Panc1 (cell line): ENCODE results near the gene KIR3DL3. TPM values are rescaled to one million over a fixed set of nuclear protein-coding genes. Genes with fewer than 3 reads are reported as not detected.

ENCODE experiments used
- ATAC-seq: fragments of 200-7000 bp; cut with Tn5 transposase; 2 replicates; pipeline ENCODE4 v1.9.1; 2020; ENCODE audit warnings: mild to moderate bottlenecking, moderate library complexity
- BruUV-seq: library from RNA; stranded (reverse); fragments of 400-500 nt; replicated peaks from 2 replicates; lab custom pipeline; 2021; lab: Mats Ljungman, UMichigan
- CTCF ChIA-PET: fragments of 300-600 bp; sonication (Branson Sonifier 250); formaldehyde crosslinking; loops from one replicate; lab custom pipeline; 2022; ENCODE audit warnings: antibody characterized with exemption; lab: Charles Lee
- POLR2A ChIA-PET: fragments of 300-600 bp; sonication (Branson Sonifier 250); formaldehyde crosslinking; loops from one replicate; lab custom pipeline; 2022; ENCODE audit warnings: antibody characterized with exemption; lab: Charles Lee
- DNase-seq: peaks from one replicate; pipeline ENCODE4 v3.0.0-alpha.2; 2010; ENCODE audit warnings: low read depth, low spot score
- H3K27ac ChIP-seq: 2 replicates; pipeline ENCODE4 v1.5.1; 2011; ENCODE audit warnings: mild to moderate bottlenecking, low read length, inconsistent platforms
- H3K27me3 ChIP-seq: fragments of 200-500 bp; sonication (Bioruptor generic); 2 replicates; pipeline ENCODE4 v1.6.0; 2014; ENCODE audit warnings: low read length, inconsistent platforms; ENCODE audit not compliant: control insufficient read depth, insufficient read depth
- H3K36me3 ChIP-seq: fragments of 200-500 bp; sonication (Bioruptor generic); 2 replicates; pipeline ENCODE4 v1.5.1; 2014; ENCODE audit warnings: inconsistent platforms, mild to moderate bottlenecking, low read length, moderate library complexity; ENCODE audit not compliant: control insufficient read depth, insufficient read depth
- H3K4me1 ChIP-seq: 2 replicates; pipeline ENCODE4 v1.5.1; 2011; ENCODE audit warnings: inconsistent platforms, mild to moderate bottlenecking, low read length, moderate library complexity; ENCODE audit not compliant: control insufficient read depth, insufficient read depth
- H3K4me3 ChIP-seq, 2 experiments: 2 replicates each; pipeline ENCODE4 v1.5.1; 2011 to 2012; ENCODE audit warnings: low read depth in 2 of 2, low read length in 2 of 2, mild to moderate bottlenecking in 2 of 2, inconsistent platforms in 1 of 2, moderate library complexity in 1 of 2
- H3K9me3 ChIP-seq: fragments of 200-500 bp; sonication (Bioruptor generic); 2 replicates; pipeline ENCODE4 v1.5.1; 2014; ENCODE audit warnings: low read depth, mild to moderate bottlenecking, inconsistent platforms, low read length, moderate library complexity; ENCODE audit not compliant: control insufficient read depth, insufficient read depth
- POLR2AphosphoS5 ChIP-seq: IDR thresholded peaks from 2 replicates; pipeline ENCODE4 v1.6.1; 2012; ENCODE audit warnings: mild to moderate bottlenecking, low read depth, low read length, moderate library complexity
- SIN3A ChIP-seq: IDR thresholded peaks from 2 replicates; pipeline ENCODE4 v1.6.1; 2012; ENCODE audit warnings: low read depth, mild to moderate bottlenecking, low read length, moderate library complexity, borderline replicate concordance; ENCODE audit not compliant: insufficient read depth
- TCF7L2 ChIP-seq: IDR thresholded peaks from 2 replicates; pipeline ENCODE4 v1.6.1; 2011; ENCODE audit warnings: mild to moderate bottlenecking, low read depth, low read length, inconsistent platforms
- in situ Hi-C: cut with HindIII; loops from 2 replicates; pipeline ENCODE4 v1.10.0; 2016; ENCODE audit warnings: low sequenced_read_pairs, low pct_unique_long_range_greater_than_20kb
- intact Hi-C: fragments of 100-400 bp; cut with micrococcal nuclease; formaldehyde crosslinking; loops from one replicate; pipeline ENCODE4 v1.10.0; 2022; ENCODE audit not compliant: unreplicated experiment
- total RNA-seq: library from RNA; stranded (reverse); gene quantifications from one replicate; pipeline ENCODE4 v1.2.1, GENCODE V29; 2021; ENCODE audit not compliant: unreplicated experiment
- TF ChIP-seq, protein P1 (sequence below): fragments of 450-650 bp; IDR thresholded peaks from 2 replicates; pipeline ENCODE4 v1.5.1; 2017; ENCODE audit warnings: mild to moderate bottlenecking
- TF ChIP-seq, protein P2 (sequence below), 2 experiments: IDR thresholded peaks; 2 replicates each; pipeline ENCODE4 v1.6.1; 2011 to 2012; ENCODE audit warnings: low read depth in 2 of 2, control low read depth in 1 of 2, low read length in 1 of 2, mild to moderate bottlenecking in 1 of 2, moderate library complexity in 1 of 2; ENCODE audit not compliant: insufficient read depth in 1 of 2

Gene KIR3DL3
- total RNA-seq, 1 experiment from 2014 or later, result not detected

DNA sequence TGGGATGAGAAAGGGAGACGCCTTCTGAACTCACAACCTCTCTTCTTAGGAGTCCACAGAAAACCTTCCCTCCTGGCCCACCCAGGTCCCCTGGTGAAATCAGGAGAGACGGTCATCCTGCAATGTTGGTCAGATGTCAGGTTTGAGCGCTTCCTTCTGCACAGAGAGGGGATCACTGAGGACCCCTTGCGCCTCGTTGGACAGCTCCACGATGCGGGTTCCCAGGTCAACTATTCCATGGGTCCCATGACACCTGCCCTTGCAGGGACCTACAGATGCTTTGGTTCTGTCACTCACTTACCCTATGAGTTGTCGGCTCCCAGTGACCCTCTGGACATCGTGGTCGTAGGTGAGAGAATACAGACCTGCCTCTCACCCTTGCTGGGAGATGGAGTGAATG lies 3.3 kb downstream of the KIR3DL3 start:
- no peak overlapping the region for H3K4me3 ChIP-seq
- peaks cover 6% of the 10 kb centered on the region; the same call in 1 of the 2 replicates for H3K9me3 ChIP-seq
- no peak for DNase-seq
- H3K27ac ChIP-seq, result no peak overlapping the region
- peaks cover 18% of the 10 kb centered on the region for H3K27me3 ChIP-seq
- CTCF ChIA-PET, result interaction anchor here (0.6 kb wide), 1 partner anchor 45 kb away, joined by 3 read pairs; no protein-coding TSS in a partner anchor
- intact Hi-C loops, result no loop called here
- H3K36me3 ChIP-seq, result no peaks in the 10 kb centered on the region
- no peaks in the 10 kb centered on the region for H3K4me1 ChIP-seq
- POLR2A ChIA-PET, result no interaction called here
- no TSS peak for BruUV-seq
- ATAC-seq, result no peak
- TF ChIP-seq SIN3A, result no peak
- TF ChIP-seq TCF7L2, result no peak
- no peak for TF ChIP-seq POLR2AphosphoS5
- TF ChIP-seq, protein P1, sequence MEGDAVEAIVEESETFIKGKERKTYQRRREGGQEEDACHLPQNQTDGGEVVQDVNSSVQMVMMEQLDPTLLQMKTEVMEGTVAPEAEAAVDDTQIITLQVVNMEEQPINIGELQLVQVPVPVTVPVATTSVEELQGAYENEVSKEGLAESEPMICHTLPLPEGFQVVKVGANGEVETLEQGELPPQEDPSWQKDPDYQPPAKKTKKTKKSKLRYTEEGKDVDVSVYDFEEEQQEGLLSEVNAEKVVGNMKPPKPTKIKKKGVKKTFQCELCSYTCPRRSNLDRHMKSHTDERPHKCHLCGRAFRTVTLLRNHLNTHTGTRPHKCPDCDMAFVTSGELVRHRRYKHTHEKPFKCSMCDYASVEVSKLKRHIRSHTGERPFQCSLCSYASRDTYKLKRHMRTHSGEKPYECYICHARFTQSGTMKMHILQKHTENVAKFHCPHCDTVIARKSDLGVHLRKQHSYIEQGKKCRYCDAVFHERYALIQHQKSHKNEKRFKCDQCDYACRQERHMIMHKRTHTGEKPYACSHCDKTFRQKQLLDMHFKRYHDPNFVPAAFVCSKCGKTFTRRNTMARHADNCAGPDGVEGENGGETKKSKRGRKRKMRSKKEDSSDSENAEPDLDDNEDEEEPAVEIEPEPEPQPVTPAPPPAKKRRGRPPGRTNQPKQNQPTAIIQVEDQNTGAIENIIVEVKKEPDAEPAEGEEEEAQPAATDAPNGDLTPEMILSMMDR, result no peak
- TF ChIP-seq, protein P2, sequence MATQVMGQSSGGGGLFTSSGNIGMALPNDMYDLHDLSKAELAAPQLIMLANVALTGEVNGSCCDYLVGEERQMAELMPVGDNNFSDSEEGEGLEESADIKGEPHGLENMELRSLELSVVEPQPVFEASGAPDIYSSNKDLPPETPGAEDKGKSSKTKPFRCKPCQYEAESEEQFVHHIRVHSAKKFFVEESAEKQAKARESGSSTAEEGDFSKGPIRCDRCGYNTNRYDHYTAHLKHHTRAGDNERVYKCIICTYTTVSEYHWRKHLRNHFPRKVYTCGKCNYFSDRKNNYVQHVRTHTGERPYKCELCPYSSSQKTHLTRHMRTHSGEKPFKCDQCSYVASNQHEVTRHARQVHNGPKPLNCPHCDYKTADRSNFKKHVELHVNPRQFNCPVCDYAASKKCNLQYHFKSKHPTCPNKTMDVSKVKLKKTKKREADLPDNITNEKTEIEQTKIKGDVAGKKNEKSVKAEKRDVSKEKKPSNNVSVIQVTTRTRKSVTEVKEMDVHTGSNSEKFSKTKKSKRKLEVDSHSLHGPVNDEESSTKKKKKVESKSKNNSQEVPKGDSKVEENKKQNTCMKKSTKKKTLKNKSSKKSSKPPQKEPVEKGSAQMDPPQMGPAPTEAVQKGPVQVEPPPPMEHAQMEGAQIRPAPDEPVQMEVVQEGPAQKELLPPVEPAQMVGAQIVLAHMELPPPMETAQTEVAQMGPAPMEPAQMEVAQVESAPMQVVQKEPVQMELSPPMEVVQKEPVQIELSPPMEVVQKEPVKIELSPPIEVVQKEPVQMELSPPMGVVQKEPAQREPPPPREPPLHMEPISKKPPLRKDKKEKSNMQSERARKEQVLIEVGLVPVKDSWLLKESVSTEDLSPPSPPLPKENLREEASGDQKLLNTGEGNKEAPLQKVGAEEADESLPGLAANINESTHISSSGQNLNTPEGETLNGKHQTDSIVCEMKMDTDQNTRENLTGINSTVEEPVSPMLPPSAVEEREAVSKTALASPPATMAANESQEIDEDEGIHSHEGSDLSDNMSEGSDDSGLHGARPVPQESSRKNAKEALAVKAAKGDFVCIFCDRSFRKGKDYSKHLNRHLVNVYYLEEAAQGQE (IDR thresholded peaks at IDR 0.05; ENCODE audit: insufficient read depth in 1 of 2, low read depth in 2 of 2, low read length in 1 of 2), result no peak
- in situ Hi-C loops, result no loop called here

DNA sequence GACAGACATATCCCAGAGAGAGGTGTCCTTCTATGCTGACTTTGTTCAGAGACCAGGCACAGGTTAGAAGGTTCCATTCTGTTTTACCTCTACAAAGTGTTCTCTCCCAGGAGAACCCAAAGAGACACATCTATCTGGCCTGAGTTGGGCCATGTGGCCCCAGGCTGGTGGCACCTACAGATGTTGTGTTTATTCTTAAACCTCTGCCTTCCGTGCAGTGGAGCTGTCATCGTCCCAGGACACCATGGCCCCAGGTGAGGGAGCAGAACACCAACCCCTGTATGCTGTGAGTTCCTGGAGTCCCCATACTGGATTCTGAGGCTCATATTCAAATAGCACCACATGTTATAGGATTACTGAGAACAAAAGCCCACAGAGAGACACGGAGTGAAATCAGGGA lies 3.9 kb downstream of the KIR3DL3 start:
- no TSS peak for BruUV-seq
- Histone ChIP-seq H3K27ac (no peak overlapping the region), H3K4me1 (no peaks in the 10 kb centered on the region), H3K9me3 (peaks cover under 1% of the 10 kb centered on the region; the same call in 1 of the 2 replicates), H3K27me3 (peaks cover 20% of the 10 kb centered on the region), H3K36me3 (no peaks in the 10 kb centered on the region), H3K4me3 (no peak overlapping the region)
- ChIA-PET POLR2A (no interaction called here), CTCF (interaction anchor here (0.6 kb wide), 1 partner anchor 46 kb away, joined by 3 read pairs; no protein-coding TSS in a partner anchor)
- intact Hi-C loops (no loop called here), in situ Hi-C loops (no loop called here)
- ATAC-seq (no peak), DNase-seq (no peak)
- TF ChIP-seq, protein P2 (IDR thresholded peaks at IDR 0.05; ENCODE audit: insufficient read depth in 1 of 2, low read depth in 2 of 2, low read length in 1 of 2), result no peak
- TF ChIP-seq SIN3A, result no peak
- no peak for TF ChIP-seq POLR2AphosphoS5
- TF ChIP-seq TCF7L2, result no peak
- TF ChIP-seq, protein P1, result no peak
